OCI-LY7 (cell line): ENCODE data around the gene TSPAN5.

Experiments
- CTCF ChIP-seq: fragments of 200-600 bp; sonication (generic); conservative IDR thresholded peaks from 2 replicates; pipeline ENCODE4 v1.5.1; 2014; ENCODE audit warnings: mild to moderate bottlenecking, antibody characterized with exemption, low read length, moderate library complexity, mixed read lengths
- EZH2phosphoT487 ChIP-seq: fragments of 200-600 bp; sonication (generic); IDR thresholded peaks from 2 replicates; pipeline ENCODE4 v1.6.1; 2018; ENCODE audit warnings: low read depth, borderline replicate concordance, mild to moderate bottlenecking, mixed run types, antibody characterized with exemption, low read length, moderate library complexity, mixed read lengths

GRCh38 chr4:98627531-98628257, 30.7 kb downstream of the TSPAN5 start:
- TF ChIP-seq CTCF (no peak), EZH2phosphoT487 (no peak)
